HG03159 (cell line): Measurements from ENCODE around the gene CD58.

Experiments used
- ATAC-seq: cut with Tn5 transposase; IDR thresholded peaks from one replicate; pipeline ENCODE4 v1.9.1; 2021; ENCODE audit warnings: mild to moderate bottlenecking, moderate library complexity; ENCODE audit not compliant: unreplicated experiment

The CD58 gene

DNA sequence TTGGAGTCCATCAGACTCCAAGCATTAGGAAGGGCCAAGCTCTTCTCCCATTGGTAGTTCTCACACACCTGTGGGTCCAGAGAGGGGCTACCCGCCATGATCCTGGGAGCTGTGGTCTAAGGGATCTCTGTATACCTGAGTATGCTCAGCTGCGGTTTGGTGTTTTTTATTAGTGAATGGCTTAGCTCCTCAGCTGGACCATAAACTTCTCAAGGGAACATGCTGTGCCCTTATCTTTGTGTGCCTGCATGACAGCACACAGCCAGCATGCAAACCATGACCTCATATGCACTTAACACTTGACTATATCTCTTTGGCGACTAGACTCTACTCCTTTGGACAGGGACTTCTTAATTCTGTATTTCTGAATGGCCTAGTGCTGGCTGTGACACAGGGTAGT is 94.5 kb downstream of the CD58 start:
- no peak for ATAC-seq

DNA sequence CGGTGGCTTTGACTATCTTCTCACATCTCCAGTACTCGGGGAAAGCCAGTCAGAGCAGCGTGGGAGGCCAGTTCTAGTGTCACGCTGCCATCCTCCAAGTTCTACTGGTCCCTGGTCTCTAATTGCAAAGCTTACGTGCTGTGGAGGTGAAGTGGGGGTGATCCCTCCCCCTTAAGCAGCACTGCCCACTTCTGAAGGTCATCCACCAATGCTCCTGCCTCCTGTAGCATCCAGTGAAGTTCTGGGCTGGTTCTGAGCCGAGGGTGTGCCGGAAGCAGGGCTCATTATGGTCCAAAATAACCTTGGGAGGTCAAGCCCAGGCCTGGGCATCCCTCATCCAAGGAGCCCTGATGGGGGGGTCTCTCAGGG is 95.0 kb downstream of the CD58 start:
- ATAC-seq: no peak

GRCh38 chr1:116474921-116475849 is 95.6 kb downstream of the CD58 start:
- ATAC-seq: no peak

- ATAC-seq: no peak
Measured at GRCh38 chr1:116472431-116472961, 98.3 kb downstream of the CD58 start.

- ATAC-seq: no peak
Measured at GRCh38 chr1:116471241-116471640, 99.6 kb downstream of the CD58 start.

GRCh38 chr1:116470671-116471070 is 100.2 kb downstream of the CD58 start:
- no peak for ATAC-seq

GRCh38 chr1:116466810-116467557 is 103.8 kb downstream of the CD58 start:
- no peak for ATAC-seq

DNA sequence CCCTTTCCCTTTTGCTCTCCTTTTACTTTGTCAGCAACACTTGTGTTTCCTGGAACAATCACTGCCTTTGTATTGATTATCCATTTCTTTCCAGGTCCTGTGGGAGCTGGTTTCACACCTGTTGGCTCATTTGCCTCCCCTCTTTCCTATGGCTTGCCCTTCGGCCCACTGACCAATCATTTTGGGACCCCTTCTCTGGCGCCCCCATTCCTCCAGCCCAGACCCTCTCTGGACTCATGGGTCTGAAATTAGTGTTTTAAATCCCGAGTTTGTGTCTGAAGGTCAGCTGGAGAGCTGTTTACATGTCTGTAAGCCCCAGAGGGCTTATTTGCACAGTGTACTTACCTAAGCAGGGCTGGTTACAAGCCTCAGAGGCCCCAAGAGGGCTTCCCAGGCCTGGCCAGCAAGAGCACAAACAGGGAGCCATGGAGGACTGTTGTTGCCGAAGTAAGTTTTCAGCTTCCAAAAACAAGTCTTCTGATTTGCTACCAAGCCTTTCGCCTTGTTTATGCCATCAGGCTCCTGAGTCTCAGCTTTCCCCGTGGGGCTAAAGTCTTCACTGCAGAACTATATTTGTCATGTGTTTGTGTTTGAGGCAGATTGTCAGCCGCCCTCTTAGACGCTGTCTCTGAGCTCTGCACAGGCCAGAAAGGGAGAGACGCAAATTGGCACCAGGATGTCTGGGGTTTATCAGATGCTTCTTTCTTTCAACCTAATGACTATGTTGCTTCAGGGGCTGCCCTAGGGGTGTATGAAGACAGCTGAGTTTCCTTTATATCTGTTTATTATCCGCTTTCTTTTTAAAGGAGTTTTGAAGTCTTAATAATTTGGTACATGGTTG is 104.8 kb downstream of the CD58 start:
- no peak for ATAC-seq

DNA sequence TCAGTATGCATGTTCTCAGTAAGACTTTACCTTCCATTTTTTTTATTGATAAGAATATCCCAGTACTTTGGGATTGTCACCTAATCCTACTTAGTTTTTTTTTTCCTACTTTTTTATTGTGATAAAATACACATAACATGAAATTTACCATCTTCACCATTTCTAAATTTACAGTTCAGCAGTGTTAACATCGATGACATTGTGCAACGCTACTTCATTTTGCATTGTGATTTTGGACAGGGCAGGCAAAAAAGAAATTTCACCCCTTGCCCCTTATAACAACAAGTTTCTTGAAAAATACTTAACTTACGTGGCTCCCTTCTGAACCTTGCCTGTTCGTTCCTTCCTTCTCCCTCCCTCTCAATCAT is 105.4 kb downstream of the CD58 start:
- ATAC-seq: no peak
